PC-9 (cell line): ENCODE measurements around the gene CSNK1G2. TPM values are rescaled to one million over a fixed set of nuclear protein-coding genes. Genes with fewer than 3 reads are reported as not detected.

ENCODE experiments used
- BruUV-seq: library from RNA; stranded (reverse); fragments of 400-500 nt; replicated peaks from 2 replicates; lab custom pipeline; 2021; lab: Mats Ljungman, UMichigan
- CTCF ChIA-PET: fragments of 300-600 bp; sonication (Branson Sonifier 250); formaldehyde crosslinking; loops from one replicate; lab custom pipeline; 2022; ENCODE audit warnings: antibody characterized with exemption; lab: Charles Lee
- POLR2A ChIA-PET: fragments of 300-600 bp; sonication (Branson Sonifier 250); formaldehyde crosslinking; loops from one replicate; lab custom pipeline; 2022; ENCODE audit warnings: antibody characterized with exemption; ENCODE audit not compliant: unreplicated experiment; lab: Charles Lee
- DNase-seq, 2 experiments: peaks; one replicate each; pipeline versions ENCODE4 v3.0.0 to v3.0.0-alpha.2; 2015 to 2022; ENCODE audit warnings: mixed read lengths in 1 of 2
- H2AFZ ChIP-seq: fragments of 200-600 bp; sonication (generic); 2 replicates; pipeline ENCODE4 v1.8.1; 2017; ENCODE audit warnings: antibody characterized with exemption
- H3F3A ChIP-seq: fragments of 200-600 bp; sonication (generic); 2 replicates; pipeline ENCODE4 v1.8.1; 2017; ENCODE audit warnings: antibody characterized with exemption, mild to moderate bottlenecking, low read depth; ENCODE audit not compliant: insufficient read depth
- H3K27ac ChIP-seq: fragments of 200-600 bp; sonication (generic); 2 replicates; pipeline ENCODE4 v1.6.1; 2016; ENCODE audit warnings: mixed run types
- H3K27me3 ChIP-seq: fragments of 200-600 bp; sonication (generic); 2 replicates; pipeline ENCODE4 v1.6.1; 2016; ENCODE audit warnings: low read depth, mixed run types; ENCODE audit not compliant: insufficient read depth
- H3K36me3 ChIP-seq: fragments of 200-600 bp; sonication (generic); 2 replicates; pipeline ENCODE4 v1.6.1; 2016; ENCODE audit warnings: low read depth, mixed run types
- H3K4me1 ChIP-seq: fragments of 200-600 bp; sonication (generic); replicated peaks from 2 replicates; pipeline ENCODE4 v1.6.1; 2016; ENCODE audit warnings: mixed run types; ENCODE audit not compliant: insufficient read depth
- H3K4me2 ChIP-seq: fragments of 200-600 bp; sonication (generic); 2 replicates; pipeline ENCODE4 v1.6.1; 2017; ENCODE audit warnings: mixed run types
- H3K4me3 ChIP-seq: fragments of 200-600 bp; sonication (generic); 2 replicates; pipeline ENCODE4 v1.6.1; 2016; ENCODE audit warnings: mixed run types
- H3K79me2 ChIP-seq: fragments of 200-600 bp; sonication (generic); 2 replicates; pipeline ENCODE4 v1.6.1; 2017; ENCODE audit warnings: low read depth, mixed run types
- H3K9me2 ChIP-seq: fragments of 200-600 bp; sonication (generic); 2 replicates; pipeline ENCODE4 v1.8.1; 2017; ENCODE audit warnings: mild to moderate bottlenecking; ENCODE audit not compliant: insufficient read depth
- H3K9me3 ChIP-seq: fragments of 200-600 bp; sonication (generic); 2 replicates; pipeline ENCODE4 v1.8.1; 2016; ENCODE audit warnings: low read depth; ENCODE audit not compliant: insufficient read depth
- H4K20me1 ChIP-seq: fragments of 200-600 bp; sonication (generic); 2 replicates; pipeline ENCODE4 v1.8.1; 2017; ENCODE audit not compliant: insufficient read depth
- CTCF ChIP-seq: fragments of 200-600 bp; sonication (generic); conservative IDR thresholded peaks from 2 replicates; pipeline ENCODE4 v1.6.1; 2017; ENCODE audit warnings: mixed run types, antibody characterized with exemption, mild to moderate bottlenecking, moderate library complexity
- EZH2 ChIP-seq: fragments of 200-600 bp; sonication (generic); IDR thresholded peaks from 2 replicates; pipeline ENCODE4 v1.8.0; 2017; ENCODE audit warnings: antibody characterized with exemption, low read depth
- intact Hi-C: fragments of 100-400 bp; cut with micrococcal nuclease; formaldehyde crosslinking; loops from one replicate; pipeline ENCODE4 v1.10.0; 2022; ENCODE audit not compliant: unreplicated experiment
- total RNA-seq: library from RNA; stranded (reverse); gene quantifications from 2 replicates; pipeline ENCODE4 v1.2.3, GENCODE V29; 2021

The CSNK1G2 gene
- total RNA-seq, 1 experiment from 2014 or later: 58.2 TPM

DNA sequence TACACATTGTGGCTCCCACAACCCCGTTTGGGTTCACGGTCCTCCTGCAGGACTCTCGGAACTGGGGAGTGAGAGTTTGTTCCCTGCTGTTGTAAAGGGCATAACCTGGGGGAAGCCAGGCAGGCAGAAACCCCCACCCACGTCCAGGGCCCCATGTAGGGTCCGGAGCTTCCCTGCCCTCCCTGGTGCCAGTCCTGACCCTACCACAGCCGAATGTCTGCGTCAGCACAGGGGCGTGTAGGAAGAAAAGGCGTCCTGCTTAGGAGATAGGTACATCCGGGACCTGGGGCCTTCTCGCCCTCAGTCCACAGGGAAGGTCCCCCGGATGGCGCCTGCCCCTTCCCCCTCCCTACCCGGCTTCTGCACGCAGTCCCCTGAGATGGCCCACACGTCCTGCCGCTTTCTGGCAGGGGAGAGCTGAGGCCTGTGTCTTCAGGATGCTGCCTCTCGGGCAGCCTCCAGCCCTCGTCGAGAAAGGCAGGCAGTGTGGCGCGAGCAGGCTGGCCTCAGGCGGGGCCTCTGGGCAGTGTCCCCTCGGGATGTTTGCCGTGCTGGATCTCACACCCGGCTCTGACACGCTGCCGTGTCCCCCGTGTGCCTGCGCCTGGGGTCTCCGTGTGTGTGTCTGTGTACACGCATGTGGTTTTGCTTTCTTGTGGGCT lies 19.1 kb downstream of the CSNK1G2 start:
- H3K9me2 ChIP-seq: no peaks in the 10 kb centered on the region
- H3K36me3 ChIP-seq: no peaks in the 10 kb centered on the region
- H3K9me3 ChIP-seq: no peaks in the 10 kb centered on the region
- no peak overlapping the region for H2AFZ ChIP-seq
- ChIA-PET POLR2A (no interaction called here), CTCF (no interaction called here)
- H3K4me3 ChIP-seq: no peak overlapping the region
- no peaks in the 10 kb centered on the region for H3K27me3 ChIP-seq
- H3K4me2 ChIP-seq: no peak overlapping the region
- H3F3A ChIP-seq: no peaks in the 10 kb centered on the region
- TF ChIP-seq CTCF (no peak), EZH2 (no peak)
- intact Hi-C loops: no loop called here
- H3K79me2 ChIP-seq: no peaks in the 10 kb centered on the region
- no peak overlapping the region for H3K27ac ChIP-seq
- peaks cover 3% of the 10 kb centered on the region for H4K20me1 ChIP-seq
- no TSS peak for BruUV-seq
- DNase-seq: no peak
- no peaks in the 10 kb centered on the region for H3K4me1 ChIP-seq

- TF ChIP-seq EZH2 (no peak), CTCF (no peak)
- Histone ChIP-seq H3F3A (no peaks in the 10 kb centered on the region), H3K79me2 (no peaks in the 10 kb centered on the region), H4K20me1 (peaks cover 3% of the 10 kb centered on the region; the same call in 1 of the 2 replicates), H3K4me2 (no peak overlapping the region), H2AFZ (no peak overlapping the region), H3K36me3 (no peaks in the 10 kb centered on the region), H3K9me2 (no peaks in the 10 kb centered on the region), H3K4me3 (no peak overlapping the region), H3K27me3 (no peaks in the 10 kb centered on the region), H3K4me1 (no peaks in the 10 kb centered on the region), H3K27ac (no peak overlapping the region), H3K9me3 (no peaks in the 10 kb centered on the region)
- ChIA-PET POLR2A (no interaction called here), CTCF (no interaction called here)
- no peak for DNase-seq
- BruUV-seq: no TSS peak
- intact Hi-C loops: no loop called here
Observed at GRCh38 chr19:1961000-1961883, 20.3 kb downstream of the CSNK1G2 start.

GRCh38 chr19:1962674-1963073 lies 21.7 kb downstream of the CSNK1G2 start:
- Histone ChIP-seq H3K9me3 (no peaks in the 10 kb centered on the region), H3K4me2 (no peak overlapping the region), H4K20me1 (peaks cover 3% of the 10 kb centered on the region; the same call in 1 of the 2 replicates), H3K79me2 (no peaks in the 10 kb centered on the region), H3K9me2 (no peaks in the 10 kb centered on the region), H3K27ac (no peak overlapping the region), H3F3A (no peaks in the 10 kb centered on the region), H3K36me3 (no peaks in the 10 kb centered on the region), H3K27me3 (no peaks in the 10 kb centered on the region), H3K4me1 (no peaks in the 10 kb centered on the region), H3K4me3 (no peak overlapping the region), H2AFZ (no peak overlapping the region)
- ChIA-PET POLR2A (no interaction called here), CTCF (no interaction called here)
- DNase-seq: no peak
- intact Hi-C loops: no loop called here
- TF ChIP-seq EZH2 (no peak), CTCF (no peak)
- BruUV-seq: no TSS peak
